Osteocyte (in vitro differentiated cells): ENCODE measurements around the gene PRKN. TPM values are rescaled to one million over a fixed set of nuclear protein-coding genes. Genes with fewer than 3 reads are reported as not detected.
A peak's percentile ranks its signal among the peaks of the same experiment; 100 is the strongest.

Source experiments
- DNase-seq: peaks from one replicate; pipeline ENCODE4 v3.0.0; 2021; ENCODE audit warnings: mixed read lengths; ENCODE audit not compliant: unreplicated experiment; ENCODE audit errors: extremely low spot score
- H3K27ac Mint-ChIP-seq: one replicate; pipeline ENCODE4 v1.8.0; 2021; ENCODE audit warnings: mild to moderate bottlenecking, mixed read lengths; ENCODE audit not compliant: unreplicated experiment
- H3K27me3 Mint-ChIP-seq: one replicate; pipeline ENCODE4 v1.8.0; 2021; ENCODE audit warnings: mixed read lengths; ENCODE audit not compliant: unreplicated experiment
- H3K36me3 Mint-ChIP-seq: one replicate; pipeline ENCODE4 v1.8.0; 2021; ENCODE audit warnings: mixed read lengths; ENCODE audit not compliant: unreplicated experiment
- H3K4me1 Mint-ChIP-seq: one replicate; pipeline ENCODE4 v1.8.0; 2021; ENCODE audit warnings: mixed read lengths; ENCODE audit not compliant: unreplicated experiment
- H3K4me3 Mint-ChIP-seq: one replicate; pipeline ENCODE4 v1.8.0; 2021; ENCODE audit warnings: mild to moderate bottlenecking, moderate library complexity, mixed read lengths; ENCODE audit not compliant: unreplicated experiment
- H3K9me3 Mint-ChIP-seq: one replicate; pipeline ENCODE4 v1.8.0; 2021; ENCODE audit warnings: mixed read lengths; ENCODE audit not compliant: unreplicated experiment
- CTCF ChIP-seq: fragments of 200-600 bp; sonication (generic); IDR thresholded peaks from 2 replicates; pipeline ENCODE4 v1.5.0; 2021; ENCODE audit warnings: antibody characterized with exemption, mild to moderate bottlenecking, moderate library complexity
- total RNA-seq: library from RNA; stranded (reverse); gene quantifications from 2 replicates; pipeline ENCODE4 v1.2.1, GENCODE V29; 2021

Gene PRKN
- total RNA-seq, 1 donor from 2014 or later, result 13.4 TPM

GRCh38 chr6:162733489-162733888, 5.9 kb upstream of the PRKN start:
- Mint-ChIP-seq H3K9me3 (no peaks in the 10 kb centered on the region), H3K4me1 (peaks cover 2% of the 10 kb centered on the region), H3K36me3 (no peaks in the 10 kb centered on the region), H3K27me3 (peaks cover 3% of the 10 kb centered on the region), H3K27ac (no peak overlapping the region), H3K4me3 (no peak overlapping the region)
- no peak for TF ChIP-seq CTCF
- no peak for DNase-seq

- Mint-ChIP-seq H3K4me3 (no peak overlapping the region), H3K27ac (no peak overlapping the region), H3K27me3 (no peaks in the 10 kb centered on the region), H3K4me1 (peaks cover 14% of the 10 kb centered on the region), H3K9me3 (no peaks in the 10 kb centered on the region), H3K36me3 (no peaks in the 10 kb centered on the region)
- DNase-seq, result no peak
- TF ChIP-seq CTCF, result no peak
Measured at GRCh38 chr6:162730502-162730901, 2.9 kb upstream of the PRKN start.

- no peak for DNase-seq
- H3K4me1 Mint-ChIP-seq, result peaks cover 15% of the 10 kb centered on the region
- no peaks in the 10 kb centered on the region for H3K9me3 Mint-ChIP-seq
- H3K27ac Mint-ChIP-seq, result peak overlapping the region; percentile 97
- no peak for TF ChIP-seq CTCF
- H3K4me3 Mint-ChIP-seq, result peak overlapping the region; percentile 48
- H3K36me3 Mint-ChIP-seq, result no peaks in the 10 kb centered on the region
- no peaks in the 10 kb centered on the region for H3K27me3 Mint-ChIP-seq
Measured at GRCh38 chr6:162728706-162729105, 1.1 kb upstream of the PRKN start.

- Mint-ChIP-seq H3K27ac (peak overlapping the region; percentile 97), H3K4me3 (peak overlapping the region; percentile 82), H3K9me3 (no peaks in the 10 kb centered on the region), H3K27me3 (no peaks in the 10 kb centered on the region), H3K4me1 (peaks cover 14% of the 10 kb centered on the region), H3K36me3 (no peaks in the 10 kb centered on the region)
- no peak for TF ChIP-seq CTCF
- DNase-seq, result no peak
Measured at GRCh38 chr6:162728197-162728596, 631 bp upstream of the PRKN start.

GRCh38 chr6:162726947-162727321, 632 bp downstream of the PRKN start:
- Mint-ChIP-seq H3K4me1 (peaks cover 14% of the 10 kb centered on the region), H3K9me3 (no peaks in the 10 kb centered on the region), H3K36me3 (no peaks in the 10 kb centered on the region), H3K27me3 (no peaks in the 10 kb centered on the region), H3K4me3 (peak overlapping the region; percentile 82), H3K27ac (peak overlapping the region; percentile 88)
- no peak for TF ChIP-seq CTCF
- DNase-seq, result no peak
